ENCODE results near the gene TMEM176B. TPM values are rescaled to one million over a fixed set of nuclear protein-coding genes. Genes with fewer than 3 reads are reported as not detected.

The TMEM176B gene
- total and polyA plus RNA-seq, 12 donors: 15.9 to 149 (median 35.6) TPM

DNA sequence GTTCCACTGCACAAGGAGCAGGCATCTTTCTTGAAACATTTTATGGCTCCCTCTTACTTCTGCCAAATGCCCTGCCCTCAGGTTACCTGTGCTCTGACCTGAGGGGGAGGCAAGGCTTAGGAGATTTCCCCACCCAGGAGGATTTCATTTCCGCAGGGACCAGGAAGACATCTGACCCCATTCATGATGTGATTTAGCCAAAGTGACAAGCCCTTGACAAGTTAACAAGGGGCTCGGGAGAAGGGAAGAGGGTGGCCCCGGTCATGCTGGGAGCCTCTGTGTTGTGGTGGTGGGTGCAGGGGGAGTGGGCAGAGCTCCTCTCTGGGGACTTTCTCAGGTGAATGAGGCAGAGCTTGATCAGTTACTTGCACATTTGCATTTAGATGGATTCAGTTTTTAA is 44.0 kb downstream of the TMEM176B start:
- peaks cover 0 to 5% (median 0%) of the 10 kb centered on the region in 11 donors for H3K9me3 ChIP-seq
- no peaks in the 10 kb centered on the region for H3K36me3 ChIP-seq
- ATAC-seq (peak in 1 of 8 donors; percentile 3), DNase-seq (no peak)
- H3K4me3 ChIP-seq: peak overlapping the region in 1 of 10 donors; percentile 6
- H3K27ac ChIP-seq: peak overlapping the region; percentile 24 to 87 (median 82)
- 60 to 74% methylated on average over 3 of the region's 3 CpGs for WGBS, 2 donors
- H3K27me3 ChIP-seq: no peaks in the 10 kb centered on the region
- peaks cover 20 to 60% (median 50%) of the 10 kb centered on the region in 9 donors for H3K4me1 ChIP-seq
- TF ChIP-seq, protein P1, sequence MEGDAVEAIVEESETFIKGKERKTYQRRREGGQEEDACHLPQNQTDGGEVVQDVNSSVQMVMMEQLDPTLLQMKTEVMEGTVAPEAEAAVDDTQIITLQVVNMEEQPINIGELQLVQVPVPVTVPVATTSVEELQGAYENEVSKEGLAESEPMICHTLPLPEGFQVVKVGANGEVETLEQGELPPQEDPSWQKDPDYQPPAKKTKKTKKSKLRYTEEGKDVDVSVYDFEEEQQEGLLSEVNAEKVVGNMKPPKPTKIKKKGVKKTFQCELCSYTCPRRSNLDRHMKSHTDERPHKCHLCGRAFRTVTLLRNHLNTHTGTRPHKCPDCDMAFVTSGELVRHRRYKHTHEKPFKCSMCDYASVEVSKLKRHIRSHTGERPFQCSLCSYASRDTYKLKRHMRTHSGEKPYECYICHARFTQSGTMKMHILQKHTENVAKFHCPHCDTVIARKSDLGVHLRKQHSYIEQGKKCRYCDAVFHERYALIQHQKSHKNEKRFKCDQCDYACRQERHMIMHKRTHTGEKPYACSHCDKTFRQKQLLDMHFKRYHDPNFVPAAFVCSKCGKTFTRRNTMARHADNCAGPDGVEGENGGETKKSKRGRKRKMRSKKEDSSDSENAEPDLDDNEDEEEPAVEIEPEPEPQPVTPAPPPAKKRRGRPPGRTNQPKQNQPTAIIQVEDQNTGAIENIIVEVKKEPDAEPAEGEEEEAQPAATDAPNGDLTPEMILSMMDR (IDR thresholded peaks at IDR 0.05): no peak
- intact Hi-C loops (cut with DNase I): loop anchor here in 7 of 10 donors (1.0 to 10.0 kb wide), 9 partner anchors 17 to 391 kb away; partner anchors contain the start of genes GIMAP4 (in 1 of the 7), GIMAP6 (in 1 of the 7), GIMAP7 (in 1 of the 7) and REPIN1 (in 1 of the 7)

DNA sequence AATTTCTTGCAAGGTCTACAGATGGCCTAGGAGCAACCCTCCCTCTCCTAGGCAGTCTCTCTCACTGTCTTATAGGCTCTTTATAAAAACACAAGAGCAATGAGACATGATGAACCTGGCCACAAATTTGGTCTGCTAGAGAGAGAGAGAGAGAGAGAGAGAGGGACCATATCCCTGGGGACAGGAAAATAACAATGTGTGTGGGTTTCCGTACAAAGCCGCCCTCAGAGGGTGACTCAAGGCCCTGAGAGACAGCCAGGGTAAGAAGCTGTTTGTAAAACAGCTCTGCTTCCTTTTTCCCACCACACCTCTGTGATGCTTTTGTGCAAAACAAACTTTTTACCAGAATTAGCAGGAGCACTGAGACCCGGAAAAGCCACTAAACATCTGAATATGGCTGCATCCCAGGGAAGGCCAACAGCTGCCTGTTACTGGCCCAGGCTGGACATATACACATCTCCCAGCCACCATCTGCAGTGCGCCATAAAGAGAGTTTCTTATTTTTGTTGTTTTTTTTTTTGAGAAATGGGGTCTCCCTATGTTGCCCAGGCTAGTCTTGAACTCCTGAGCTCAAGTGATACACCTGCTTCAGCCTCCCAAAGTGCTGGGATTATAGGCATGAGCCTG is 44.6 kb downstream of the TMEM176B start:
- no peaks in the 10 kb centered on the region for H3K36me3 ChIP-seq
- H3K4me3 ChIP-seq: peak overlapping the region in 1 of 10 donors; percentile 6
- TF ChIP-seq, protein P1 (IDR thresholded peaks at IDR 0.05): no peak
- intact Hi-C loops (cut with DNase I): loop anchor here in 8 of 10 donors (1.0 to 10.0 kb wide), 12 partner anchors 17 to 391 kb away; partner anchors contain the start of genes GIMAP6 (in 2 of the 8), GIMAP8 (in 2 of the 8), GIMAP4 (in 1 of the 8) and GIMAP7 (in 1 of the 8)
- peaks cover 0 to 4% (median 0%) of the 10 kb centered on the region in 11 donors for H3K9me3 ChIP-seq
- ATAC-seq: peak in 7 of 8 donors; percentile 26 to 75 (median 60)
- peak in 1 of 2 donors; percentile 60 for DNase-seq
- H3K27me3 ChIP-seq: no peaks in the 10 kb centered on the region
- 55 to 59% methylated on average over 4 of the region's 4 CpGs for WGBS, 2 donors
- peaks cover 20 to 66% (median 51%) of the 10 kb centered on the region in 9 donors for H3K4me1 ChIP-seq
- peak overlapping the region; percentile 24 to 87 (median 82) for H3K27ac ChIP-seq

DNA sequence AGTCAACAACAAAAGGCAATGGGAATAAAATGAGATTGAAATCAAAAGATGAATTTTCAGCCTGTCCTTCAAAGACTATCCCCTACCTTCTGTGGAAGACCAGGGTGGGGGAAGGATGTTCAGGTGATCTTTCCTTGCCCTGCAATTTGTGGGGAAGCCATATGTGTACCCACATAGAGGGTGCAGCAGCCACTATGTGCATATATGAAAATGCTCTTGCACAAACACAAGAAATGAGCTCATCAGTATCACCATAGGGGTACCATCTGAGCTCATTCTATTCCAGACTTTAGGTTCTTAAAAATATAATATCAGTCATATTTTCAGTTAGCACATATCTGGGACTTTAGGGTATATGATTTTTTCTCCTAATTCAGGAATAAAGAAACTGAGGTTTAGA is 45.2 kb downstream of the TMEM176B start:
- intact Hi-C loops (cut with DNase I): loop anchor here in 8 of 10 donors (1.0 to 10.0 kb wide), 11 partner anchors 16 to 390 kb away; partner anchors contain the start of genes GIMAP6 (in 3 of the 8), GIMAP8 (in 2 of the 8), GIMAP4 (in 1 of the 8) and GIMAP7 (in 1 of the 8)
- H3K27ac ChIP-seq: peak overlapping the region in 9 of 10 donors; percentile 50 to 87 (median 83)
- ATAC-seq: no peak

More for the DNA sequence above, 45.2 kb downstream of the TMEM176B start:
- no peak overlapping the region for H3K4me3 ChIP-seq
- TF ChIP-seq, protein P1 (IDR thresholded peaks at IDR 0.05): no peak
- H3K9me3 ChIP-seq: peaks cover 0 to under 1% (median 0%) of the 10 kb centered on the region in 11 donors
- peaks cover 20 to 68% (median 51%) of the 10 kb centered on the region in 9 donors for H3K4me1 ChIP-seq
- no peaks in the 10 kb centered on the region for H3K27me3 ChIP-seq
- H3K36me3 ChIP-seq: no peaks in the 10 kb centered on the region
- DNase-seq: no peak
